ENCODE data around the gene CDH23.
A peak's percentile ranks its signal among the peaks of the same experiment; 100 is the strongest.

Gene CDH23

GRCh38 chr10:71771821-71772617, 375.3 kb downstream of the CDH23 start:
- TF ChIP-seq CTCF (IDR thresholded peaks at IDR 0.05; ENCODE audit: insufficient read depth, low read length, poor library complexity, severe bottlenecking) = no peak
- peak overlapping the region; percentile 75 for H3K4me3 ChIP-seq (replicated peaks; ENCODE audit: low read depth, low read length)
- H3K36me3 ChIP-seq (ENCODE audit: control insufficient read depth, insufficient read depth, low read length) = no peaks in the 10 kb centered on the region; the same call in 1 of the 2 replicates
- no peaks in the 10 kb centered on the region for H3K27me3 ChIP-seq (replicated peaks; ENCODE audit: control insufficient read depth, insufficient read depth, low read length)
- no peak for DNase-seq (ENCODE audit: extremely low read depth, insufficient read length)

GRCh38 chr10:71772832-71773220, 376.1 kb downstream of the CDH23 start:
- no peak for DNase-seq (ENCODE audit: extremely low read depth, insufficient read length)
- no peaks in the 10 kb centered on the region for H3K27me3 ChIP-seq (replicated peaks; ENCODE audit: control insufficient read depth, insufficient read depth, low read length)
- no peaks in the 10 kb centered on the region for H3K36me3 ChIP-seq (ENCODE audit: control insufficient read depth, insufficient read depth, low read length)
- peak overlapping the region; percentile 75 for H3K4me3 ChIP-seq (replicated peaks; ENCODE audit: low read depth, low read length)
- TF ChIP-seq CTCF (IDR thresholded peaks at IDR 0.05; ENCODE audit: insufficient read depth, low read length, poor library complexity, severe bottlenecking) = no peak

- peak within 1 kb of the TSS; percentile 75 for H3K4me3 ChIP-seq (replicated peaks; ENCODE audit: low read depth, low read length)
- H3K27me3 ChIP-seq (replicated peaks; ENCODE audit: control insufficient read depth, insufficient read depth, low read length) = no peaks in the 10 kb centered on the region
- TF ChIP-seq CTCF (IDR thresholded peaks at IDR 0.05; ENCODE audit: insufficient read depth, low read length, poor library complexity, severe bottlenecking) = peak; percentile 64
- peak; percentile 89 for DNase-seq (ENCODE audit: extremely low read depth, insufficient read length)
- no peaks in the 10 kb centered on the region for H3K36me3 ChIP-seq (ENCODE audit: control insufficient read depth, insufficient read depth, low read length)
These were observed 376.7 kb downstream of the CDH23 start, which contains the start of gene VSIR for GRCh38 chr10:71773221-71773971. VSIR (minus strand) TSS chr10:71773520; CDS start chr10:71773439, 81 bp downstream.

GRCh38 chr10:71774916-71775702, 378.4 kb downstream of the CDH23 start:
- no peak for TF ChIP-seq CTCF (IDR thresholded peaks at IDR 0.05; ENCODE audit: insufficient read depth, low read length, poor library complexity, severe bottlenecking)
- no peak for DNase-seq (ENCODE audit: extremely low read depth, insufficient read length)
- Histone ChIP-seq H3K27me3 (replicated peaks; ENCODE audit: control insufficient read depth, insufficient read depth, low read length) (no peaks in the 10 kb centered on the region), H3K36me3 (ENCODE audit: control insufficient read depth, insufficient read depth, low read length) (no peaks in the 10 kb centered on the region), H3K4me3 (replicated peaks; ENCODE audit: low read depth, low read length) (no peak overlapping the region)

- no peak for TF ChIP-seq CTCF (IDR thresholded peaks at IDR 0.05; ENCODE audit: insufficient read depth, low read length, poor library complexity, severe bottlenecking)
- DNase-seq (ENCODE audit: extremely low read depth, insufficient read length) = no peak
- H3K4me3 ChIP-seq (replicated peaks; ENCODE audit: low read depth, low read length) = no peak overlapping the region
These were observed 379.8 kb downstream of the CDH23 start for GRCh38 chr10:71776481-71776925.

More at GRCh38 chr10:71776481-71776925, 379.8 kb downstream of the CDH23 start:
- H3K36me3 ChIP-seq (ENCODE audit: control insufficient read depth, insufficient read depth, low read length) = no peaks in the 10 kb centered on the region
- no peaks in the 10 kb centered on the region for H3K27me3 ChIP-seq (replicated peaks; ENCODE audit: control insufficient read depth, insufficient read depth, low read length)
